ENCODE results near the gene LRMDA. TPM values are rescaled to one million over a fixed set of nuclear protein-coding genes. Genes with fewer than 3 reads are reported as not detected.

The LRMDA gene
- total RNA-seq, 1 experiment from 2014 or later, result 4.8 TPM

DNA sequence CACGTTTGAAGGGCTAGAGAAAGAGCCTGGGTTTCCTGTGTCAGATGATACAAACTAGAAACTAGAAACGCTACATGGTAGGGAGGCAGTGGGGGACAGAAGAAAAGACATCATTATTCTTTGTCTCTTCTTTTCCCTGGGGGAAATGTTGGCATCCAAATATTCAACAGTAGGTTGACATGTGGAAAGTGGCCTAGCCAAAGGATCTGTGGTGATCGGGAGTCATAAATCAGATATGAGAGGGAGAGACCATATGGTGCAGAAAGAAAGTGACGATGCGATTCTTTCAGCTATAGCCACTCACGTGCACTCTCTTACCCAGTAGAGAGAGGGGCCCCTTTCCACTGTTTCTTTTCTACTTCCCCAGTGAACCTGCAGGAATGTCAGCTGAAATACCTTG, 964.7 kb downstream of the LRMDA start:
- no peak overlapping the region for H3K27ac ChIP-seq (ENCODE audit: low read depth, low read length)
- H3K9me3 ChIP-seq (ENCODE audit: control insufficient read depth in 1 of 2, insufficient read depth in 1 of 2, low read depth in 1 of 2, low read length in 2 of 2), result no peaks in the 10 kb centered on the region
- ChIA-PET RAD21 (ENCODE audit: low non-redundant PET in 1 of 2, low total read pairs in 2 of 2, uncharacterized antibody in 2 of 2, unreplicated experiment in 2 of 2) (no interaction called here), CTCF (no interaction called here), POLR2A (no interaction called here)
- no peak for DNase-seq (ENCODE audit: low read depth, low spot score)
- no peak overlapping the region for H2AFZ ChIP-seq (ENCODE audit: low read depth, low read length, poor library complexity, severe bottlenecking)
- no peaks in the 10 kb centered on the region for H3K4me1 ChIP-seq (ENCODE audit: control insufficient read depth in 1 of 2, insufficient read depth in 2 of 2, low read length in 2 of 2)
- no peaks in the 10 kb centered on the region for H3K27me3 ChIP-seq (ENCODE audit: insufficient read depth, low read length)
- no peaks in the 10 kb centered on the region for H3K36me3 ChIP-seq (ENCODE audit: control insufficient read depth in 1 of 2, insufficient read depth in 2 of 2, low read length in 2 of 2)
- H3K9ac ChIP-seq (ENCODE audit: low read length), result no peak overlapping the region
- H4K20me1 ChIP-seq (ENCODE audit: insufficient read depth), result no peaks in the 10 kb centered on the region; the same call in 1 of the 2 replicates
- no TSS peak for BruUV-seq (replicated peaks)
- no peak overlapping the region for H3K4me3 ChIP-seq (replicated peaks in 1 of 2; ENCODE audit: low read depth in 1 of 2, low read length in 2 of 2)
- H3K4me2 ChIP-seq (ENCODE audit: low read length), result no peak overlapping the region
- H3K79me2 ChIP-seq (ENCODE audit: insufficient read depth, low read length), result no peaks in the 10 kb centered on the region
- H3K9me2 ChIP-seq (ENCODE audit: insufficient read depth), result no peaks in the 10 kb centered on the region
- TF ChIP-seq SRF (IDR thresholded peaks at IDR 0.05; ENCODE audit: low read depth) (no peak), POLR2A (IDR thresholded peaks at IDR 0.05; ENCODE audit: borderline replicate concordance, extremely low read depth, insufficient read depth, insufficient read length) (no peak), SIN3A (IDR thresholded peaks at IDR 0.05; ENCODE audit: low read depth) (no peak), ELF1 (IDR thresholded peaks at IDR 0.05; ENCODE audit: borderline replicate concordance, low read depth) (no peak), CEBPB (IDR thresholded peaks at IDR 0.05; ENCODE audit: low read depth) (no peak), SP1 (IDR thresholded peaks at IDR 0.05; ENCODE audit: low read depth) (no peak), CBX3 (IDR thresholded peaks at IDR 0.05; ENCODE audit: low read depth) (no peak), TCF7L2 (IDR thresholded peaks at IDR 0.05; ENCODE audit: borderline replicate concordance, extremely low read depth, insufficient read depth, insufficient read length) (no peak), YY1 (IDR thresholded peaks at IDR 0.05; ENCODE audit: extremely low read depth, insufficient replicate concordance, low read depth, low read length) (no peak)
- TF ChIP-seq, protein P1, sequence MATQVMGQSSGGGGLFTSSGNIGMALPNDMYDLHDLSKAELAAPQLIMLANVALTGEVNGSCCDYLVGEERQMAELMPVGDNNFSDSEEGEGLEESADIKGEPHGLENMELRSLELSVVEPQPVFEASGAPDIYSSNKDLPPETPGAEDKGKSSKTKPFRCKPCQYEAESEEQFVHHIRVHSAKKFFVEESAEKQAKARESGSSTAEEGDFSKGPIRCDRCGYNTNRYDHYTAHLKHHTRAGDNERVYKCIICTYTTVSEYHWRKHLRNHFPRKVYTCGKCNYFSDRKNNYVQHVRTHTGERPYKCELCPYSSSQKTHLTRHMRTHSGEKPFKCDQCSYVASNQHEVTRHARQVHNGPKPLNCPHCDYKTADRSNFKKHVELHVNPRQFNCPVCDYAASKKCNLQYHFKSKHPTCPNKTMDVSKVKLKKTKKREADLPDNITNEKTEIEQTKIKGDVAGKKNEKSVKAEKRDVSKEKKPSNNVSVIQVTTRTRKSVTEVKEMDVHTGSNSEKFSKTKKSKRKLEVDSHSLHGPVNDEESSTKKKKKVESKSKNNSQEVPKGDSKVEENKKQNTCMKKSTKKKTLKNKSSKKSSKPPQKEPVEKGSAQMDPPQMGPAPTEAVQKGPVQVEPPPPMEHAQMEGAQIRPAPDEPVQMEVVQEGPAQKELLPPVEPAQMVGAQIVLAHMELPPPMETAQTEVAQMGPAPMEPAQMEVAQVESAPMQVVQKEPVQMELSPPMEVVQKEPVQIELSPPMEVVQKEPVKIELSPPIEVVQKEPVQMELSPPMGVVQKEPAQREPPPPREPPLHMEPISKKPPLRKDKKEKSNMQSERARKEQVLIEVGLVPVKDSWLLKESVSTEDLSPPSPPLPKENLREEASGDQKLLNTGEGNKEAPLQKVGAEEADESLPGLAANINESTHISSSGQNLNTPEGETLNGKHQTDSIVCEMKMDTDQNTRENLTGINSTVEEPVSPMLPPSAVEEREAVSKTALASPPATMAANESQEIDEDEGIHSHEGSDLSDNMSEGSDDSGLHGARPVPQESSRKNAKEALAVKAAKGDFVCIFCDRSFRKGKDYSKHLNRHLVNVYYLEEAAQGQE (IDR thresholded peaks at IDR 0.05; ENCODE audit: low read depth), result no peak
- intact Hi-C loops (cut with micrococcal nuclease), result no loop called here
- ATAC-seq, result no peak

Measured in HCT116 (cell line).